ENCODE results near the gene MYL1. TPM values are rescaled to one million over a fixed set of nuclear protein-coding genes. Genes with fewer than 3 reads are reported as not detected.

Gene MYL1
- total RNA-seq = under 1 TPM in 1 of 4 donors, not detected in 3; 0.57 TPM
- polyA plus RNA-seq = 0.14 TPM
- long read RNA-seq, donor 1 = 0 reads
- long read RNA-seq, donor 2 = 0 reads
- long read RNA-seq, donor 3 = 0 reads
- long read RNA-seq, donor 4 = 0 reads

GRCh38 chr2:210315015-210315788, at the start of gene MYL1:
MYL1 (minus strand) TSS chr2:210315174; CDS start chr2:210315042, 132 bp downstream.
- 68% methylated on average over 5 of the region's 5 CpGs for WGBS
- Histone ChIP-seq H3K4me1 (ENCODE audit: control insufficient read depth, insufficient read depth, low read length) (no peaks in the 10 kb centered on the region), H3K9me3 (ENCODE audit: control insufficient read depth, low read length) (no peaks in the 10 kb centered on the region), H3K4me3 (ENCODE audit: low read length) (no peak within 1 kb of the TSS), H3K27me3 (ENCODE audit: control insufficient read depth, insufficient read depth) (no peaks in the 10 kb centered on the region), H3K27ac (ENCODE audit: low read length) (no peak within 1 kb of the TSS)
- ATAC-seq (no peak), DNase-seq (no peak)
- intact Hi-C loops (cut with DNase I) = no loop called here

GRCh38 chr2:210363876-210364275, 48.9 kb upstream of the MYL1 start:
- Histone ChIP-seq H3K4me1 (ENCODE audit: control insufficient read depth, insufficient read depth, low read length) (no peaks in the 10 kb centered on the region), H3K27me3 (ENCODE audit: control insufficient read depth, insufficient read depth) (no peaks in the 10 kb centered on the region), H3K4me3 (ENCODE audit: low read length) (no peak overlapping the region), H3K27ac (ENCODE audit: low read length) (no peak overlapping the region), H3K9me3 (ENCODE audit: control insufficient read depth, low read length) (no peaks in the 10 kb centered on the region)
- ATAC-seq (no peak), DNase-seq (no peak)
- intact Hi-C loops (cut with DNase I) = no loop called here

GRCh38 chr2:210363261-210363660, 48.3 kb upstream of the MYL1 start:
- no peak for ATAC-seq
- Histone ChIP-seq H3K9me3 (ENCODE audit: control insufficient read depth, low read length) (no peaks in the 10 kb centered on the region), H3K27ac (ENCODE audit: low read length) (no peak overlapping the region), H3K4me1 (ENCODE audit: control insufficient read depth, insufficient read depth, low read length) (no peaks in the 10 kb centered on the region), H3K4me3 (ENCODE audit: low read length) (no peak overlapping the region), H3K27me3 (ENCODE audit: control insufficient read depth, insufficient read depth) (no peaks in the 10 kb centered on the region)
- DNase-seq = no peak
- intact Hi-C loops (cut with DNase I) = no loop called here

GRCh38 chr2:210360412-210360811, 45.4 kb upstream of the MYL1 start:
- intact Hi-C loops (cut with DNase I) = no loop called here
- Histone ChIP-seq H3K27me3 (ENCODE audit: control insufficient read depth, insufficient read depth) (no peaks in the 10 kb centered on the region), H3K27ac (ENCODE audit: low read length) (no peak overlapping the region), H3K4me3 (ENCODE audit: low read length) (no peak overlapping the region), H3K9me3 (ENCODE audit: control insufficient read depth, low read length) (no peaks in the 10 kb centered on the region), H3K4me1 (ENCODE audit: control insufficient read depth, insufficient read depth, low read length) (no peaks in the 10 kb centered on the region)
- 49% methylated on average over 1 of the region's 1 CpG for WGBS
- DNase-seq = no peak
- ATAC-seq = no peak

- Histone ChIP-seq H3K4me3 (ENCODE audit: low read length) (no peak overlapping the region), H3K27ac (ENCODE audit: low read length) (no peak overlapping the region), H3K27me3 (ENCODE audit: control insufficient read depth, insufficient read depth) (no peaks in the 10 kb centered on the region), H3K9me3 (ENCODE audit: control insufficient read depth, low read length) (no peaks in the 10 kb centered on the region), H3K4me1 (ENCODE audit: control insufficient read depth, insufficient read depth, low read length) (no peaks in the 10 kb centered on the region)
- intact Hi-C loops (cut with DNase I) = no loop called here
- DNase-seq (no peak), ATAC-seq (no peak)
- 38% methylated on average over 3 of the region's 3 CpGs for WGBS
Observed at GRCh38 chr2:210356944-210357343, 42.0 kb upstream of the MYL1 start.

- no peak overlapping the region for H3K27ac ChIP-seq (ENCODE audit: low read length)
- DNase-seq = no peak
- no peaks in the 10 kb centered on the region for H3K9me3 ChIP-seq (ENCODE audit: control insufficient read depth, low read length)
- WGBS = 57% methylated on average over 2 of the region's 2 CpGs
- no peaks in the 10 kb centered on the region for H3K4me1 ChIP-seq (ENCODE audit: control insufficient read depth, insufficient read depth, low read length)
- H3K4me3 ChIP-seq (ENCODE audit: low read length) = no peak overlapping the region
- intact Hi-C loops (cut with DNase I) = no loop called here
- no peak for ATAC-seq
- no peaks in the 10 kb centered on the region for H3K27me3 ChIP-seq (ENCODE audit: control insufficient read depth, insufficient read depth)
Observed at GRCh38 chr2:210337159-210337558, 22.2 kb upstream of the MYL1 start.

- H3K4me3 ChIP-seq (ENCODE audit: low read length) = no peak overlapping the region
- ATAC-seq = no peak
- DNase-seq = no peak
- H3K27ac ChIP-seq (ENCODE audit: low read length) = no peak overlapping the region
- 83% methylated on average over 9 of the region's 9 CpGs for WGBS
- no peaks in the 10 kb centered on the region for H3K9me3 ChIP-seq (ENCODE audit: control insufficient read depth, low read length)
- intact Hi-C loops (cut with DNase I) = no loop called here
- H3K4me1 ChIP-seq (ENCODE audit: control insufficient read depth, insufficient read depth, low read length) = no peaks in the 10 kb centered on the region
- no peaks in the 10 kb centered on the region for H3K27me3 ChIP-seq (ENCODE audit: control insufficient read depth, insufficient read depth)
Observed at GRCh38 chr2:210324906-210325305, 9.9 kb upstream of the MYL1 start.

GRCh38 chr2:210324458-210324857, 9.5 kb upstream of the MYL1 start:
- 55% methylated on average over 4 of the region's 4 CpGs for WGBS
- H3K9me3 ChIP-seq (ENCODE audit: control insufficient read depth, low read length) = no peaks in the 10 kb centered on the region
- no peak overlapping the region for H3K27ac ChIP-seq (ENCODE audit: low read length)
- no peaks in the 10 kb centered on the region for H3K4me1 ChIP-seq (ENCODE audit: control insufficient read depth, insufficient read depth, low read length)
- DNase-seq = no peak
- no peak overlapping the region for H3K4me3 ChIP-seq (ENCODE audit: low read length)
- no peaks in the 10 kb centered on the region for H3K27me3 ChIP-seq (ENCODE audit: control insufficient read depth, insufficient read depth)
- intact Hi-C loops (cut with DNase I) = no loop called here
- ATAC-seq = no peak

GRCh38 chr2:210323003-210323402, 8.0 kb upstream of the MYL1 start:
- Histone ChIP-seq H3K4me1 (ENCODE audit: control insufficient read depth, insufficient read depth, low read length) (no peaks in the 10 kb centered on the region), H3K27ac (ENCODE audit: low read length) (no peak overlapping the region), H3K27me3 (ENCODE audit: control insufficient read depth, insufficient read depth) (no peaks in the 10 kb centered on the region), H3K9me3 (ENCODE audit: control insufficient read depth, low read length) (no peaks in the 10 kb centered on the region), H3K4me3 (ENCODE audit: low read length) (no peak overlapping the region)
- 83% methylated on average over 4 of the region's 4 CpGs for WGBS
- intact Hi-C loops (cut with DNase I) = no loop called here
- DNase-seq (no peak), ATAC-seq (no peak)

GRCh38 chr2:210318891-210319290, 3.9 kb upstream of the MYL1 start:
- intact Hi-C loops (cut with DNase I) = no loop called here
- no peak overlapping the region for H3K27ac ChIP-seq (ENCODE audit: low read length)

GRCh38 chr2:210318486-210318885, 3.5 kb upstream of the MYL1 start:
- H3K4me1 ChIP-seq (ENCODE audit: control insufficient read depth, insufficient read depth, low read length) = no peaks in the 10 kb centered on the region
- H3K9me3 ChIP-seq (ENCODE audit: control insufficient read depth, low read length) = no peaks in the 10 kb centered on the region
- no peak overlapping the region for H3K4me3 ChIP-seq (ENCODE audit: low read length)
- H3K27ac ChIP-seq (ENCODE audit: low read length) = no peak overlapping the region
- 65% methylated on average over 2 of the region's 2 CpGs for WGBS
- intact Hi-C loops (cut with DNase I) = no loop called here
- DNase-seq (no peak), ATAC-seq (no peak)
- H3K27me3 ChIP-seq (ENCODE audit: control insufficient read depth, insufficient read depth) = no peaks in the 10 kb centered on the region

More at GRCh38 chr2:210318891-210319290, 3.9 kb upstream of the MYL1 start:
- no peaks in the 10 kb centered on the region for H3K9me3 ChIP-seq (ENCODE audit: control insufficient read depth, low read length)
- WGBS = 69% methylated on average over 3 of the region's 3 CpGs
- no peak overlapping the region for H3K4me3 ChIP-seq (ENCODE audit: low read length)
- DNase-seq (no peak), ATAC-seq (no peak)
- no peaks in the 10 kb centered on the region for H3K27me3 ChIP-seq (ENCODE audit: control insufficient read depth, insufficient read depth)
- no peaks in the 10 kb centered on the region for H3K4me1 ChIP-seq (ENCODE audit: control insufficient read depth, insufficient read depth, low read length)

- Histone ChIP-seq H3K27me3 (ENCODE audit: control insufficient read depth, insufficient read depth) (no peaks in the 10 kb centered on the region), H3K4me3 (ENCODE audit: low read length) (no peak overlapping the region), H3K27ac (ENCODE audit: low read length) (no peak overlapping the region), H3K4me1 (ENCODE audit: control insufficient read depth, insufficient read depth, low read length) (no peaks in the 10 kb centered on the region), H3K9me3 (ENCODE audit: control insufficient read depth, low read length) (no peaks in the 10 kb centered on the region)
- DNase-seq = no peak
- intact Hi-C loops (cut with DNase I) = no loop called here
- no peak for ATAC-seq
- WGBS = 40% methylated on average over 1 of the region's 1 CpG
Observed at GRCh38 chr2:210310550-210310949, 4.4 kb downstream of the MYL1 start.

All from right cardiac atrium (tissue), 5 donors.